Stimulated activated CD4-positive, alpha-beta T cell treated with anti-CD3 and anti-CD28 coated beads, Interleukin-2, amount 100 ng/mL, for 4 hours (primary cell): ENCODE data around the gene GNG11.
"Not testable (repeated sequence)": the region's sequence is repeated elsewhere in the genome, so short reads cannot be mapped to it uniquely, and the experiment has no call there.

Experiments used
- DNase-seq: peaks from one replicate; pipeline ENCODE4 v3.0.0-alpha.2; 2020; ENCODE audit warnings: low read depth

The GNG11 gene

GRCh38 chr7:93911661-93912060, 9.9 kb upstream of the GNG11 start:
- not testable (repeated sequence) for DNase-seq

GRCh38 chr7:93913197-93913596, 8.3 kb upstream of the GNG11 start:
- no peak for DNase-seq

GRCh38 chr7:93914581-93915066, 6.9 kb upstream of the GNG11 start:
- DNase-seq = no peak

GRCh38 chr7:93915206-93915842, 6.2 kb upstream of the GNG11 start:
- DNase-seq = not testable (repeated sequence)

GRCh38 chr7:93915888-93916287, 5.6 kb upstream of the GNG11 start:
- not testable (repeated sequence) for DNase-seq

- DNase-seq = not testable (repeated sequence)
These were observed 5.2 kb upstream of the GNG11 start for GRCh38 chr7:93916315-93916714.

GRCh38 chr7:93920496-93921182, 896 bp upstream of the GNG11 start:
- DNase-seq = no peak

GRCh38 chr7:93921186-93921585, 349 bp upstream of the GNG11 start:
- DNase-seq = no peak

- DNase-seq = no peak
These were observed 1.8 kb downstream of the GNG11 start for GRCh38 chr7:93923296-93923695.

- no peak for DNase-seq
These were observed 2.4 kb downstream of the GNG11 start for GRCh38 chr7:93923942-93924341.

- no peak for DNase-seq
These were observed 5.3 kb downstream of the GNG11 start for GRCh38 chr7:93926800-93927199.

- no peak for DNase-seq
These were observed 6.0 kb downstream of the GNG11 start for GRCh38 chr7:93927585-93927984.

GRCh38 chr7:93931655-93932054, 10.1 kb downstream of the GNG11 start:
- DNase-seq = no peak

GRCh38 chr7:93933156-93933555, 11.6 kb downstream of the GNG11 start:
- DNase-seq = no peak

GRCh38 chr7:93935102-93935501, 13.6 kb downstream of the GNG11 start:
- no peak for DNase-seq

GRCh38 chr7:93937818-93938217, 16.3 kb downstream of the GNG11 start:
- no peak for DNase-seq

- DNase-seq = no peak
These were observed 16.8 kb downstream of the GNG11 start for GRCh38 chr7:93938293-93938692.

- no peak for DNase-seq
These were observed 20.4 kb downstream of the GNG11 start for GRCh38 chr7:93941945-93942344.

GRCh38 chr7:93943816-93944540, 22.4 kb downstream of the GNG11 start:
- no peak for DNase-seq

- DNase-seq = no peak
These were observed 23.1 kb downstream of the GNG11 start for GRCh38 chr7:93944673-93945072.

- no peak for DNase-seq
These were observed 23.5 kb downstream of the GNG11 start for GRCh38 chr7:93945083-93945482.

GRCh38 chr7:93945756-93946535, 24.4 kb downstream of the GNG11 start:
- DNase-seq = no peak
